Calu3 (cell line): ENCODE data around the gene RAC2. TPM values are rescaled to one million over a fixed set of nuclear protein-coding genes. Genes with fewer than 3 reads are reported as not detected.

Source experiments
- BruUV-seq: library from RNA; stranded (reverse); fragments of 400-500 nt; replicated peaks from 2 replicates; lab custom pipeline; 2021; lab: Mats Ljungman, UMichigan
- CTCF ChIA-PET: fragments of 300-600 bp; sonication (Branson Sonifier 250); formaldehyde crosslinking; loops from one replicate; lab custom pipeline; 2022; ENCODE audit warnings: antibody characterized with exemption; lab: Charles Lee
- DNase-seq: peaks from one replicate; pipeline ENCODE4 v3.0.0; 2022
- H3K27ac Mint-ChIP-seq: one replicate; pipeline ENCODE4 v1.8.0; 2022; ENCODE audit warnings: mixed read lengths; ENCODE audit not compliant: unreplicated experiment
- H3K27me3 Mint-ChIP-seq: one replicate; pipeline ENCODE4 v1.8.0; 2022; ENCODE audit warnings: mixed read lengths; ENCODE audit not compliant: unreplicated experiment
- H3K36me3 Mint-ChIP-seq: one replicate; pipeline ENCODE4 v1.8.0; 2022; ENCODE audit warnings: mild to moderate bottlenecking, moderate library complexity, mixed read lengths; ENCODE audit not compliant: insufficient read depth, unreplicated experiment
- H3K4me1 Mint-ChIP-seq: one replicate; pipeline ENCODE4 v1.8.0; 2022; ENCODE audit warnings: mild to moderate bottlenecking, low read depth, mixed read lengths; ENCODE audit not compliant: unreplicated experiment
- H3K4me3 Mint-ChIP-seq: one replicate; pipeline ENCODE4 v1.8.0; 2022; ENCODE audit warnings: mild to moderate bottlenecking, low read depth, moderate library complexity, mixed read lengths; ENCODE audit not compliant: unreplicated experiment
- H3K9me3 Mint-ChIP-seq: one replicate; pipeline ENCODE4 v1.8.0; 2022; ENCODE audit warnings: low read depth, mixed read lengths; ENCODE audit not compliant: unreplicated experiment
- CTCF ChIP-seq: fragments of 200-600 bp; IDR thresholded peaks from one replicate; pipeline ENCODE4 v1.8.0; 2022; ENCODE audit warnings: antibody characterized with exemption; ENCODE audit not compliant: unreplicated experiment
- intact Hi-C: fragments of 100-400 bp; cut with micrococcal nuclease; formaldehyde crosslinking; loops from one replicate; pipeline ENCODE4 v1.10.0; 2022; ENCODE audit not compliant: unreplicated experiment
- total RNA-seq: library from RNA; stranded (reverse); gene quantifications from 2 replicates; pipeline ENCODE4 v1.2.3, GENCODE V29; 2022

Gene RAC2
- total RNA-seq, 1 experiment from 2014 or later = 21.0 TPM

- intact Hi-C loops = no loop called here
- Mint-ChIP-seq H3K36me3 (no peaks in the 10 kb centered on the region), H3K4me3 (no peak overlapping the region), H3K4me1 (no peaks in the 10 kb centered on the region), H3K27ac (no peak overlapping the region), H3K27me3 (peaks cover 49% of the 10 kb centered on the region), H3K9me3 (no peaks in the 10 kb centered on the region)
- no peak for DNase-seq
- BruUV-seq = no TSS peak
- no peak for TF ChIP-seq CTCF
- CTCF ChIA-PET = interaction anchor here (0.6 kb wide), 1 partner anchor 73 kb away, joined by 4 read pairs; no protein-coding TSS in a partner anchor
These were observed 29.2 kb upstream of the RAC2 start for GRCh38 chr22:37273126-37273845.

GRCh38 chr22:37270928-37271650 lies 27.0 kb upstream of the RAC2 start:
- no peak for TF ChIP-seq CTCF
- BruUV-seq = no TSS peak
- Mint-ChIP-seq H3K27ac (no peak overlapping the region), H3K4me1 (peaks cover 17% of the 10 kb centered on the region), H3K4me3 (no peak overlapping the region), H3K36me3 (peaks cover 9% of the 10 kb centered on the region), H3K27me3 (peaks cover 39% of the 10 kb centered on the region), H3K9me3 (no peaks in the 10 kb centered on the region)
- CTCF ChIA-PET = no interaction called here
- DNase-seq = no peak
- intact Hi-C loops = no loop called here

- intact Hi-C loops = loop anchor here (5.0 kb wide), 1 partner anchor 187 kb away; no protein-coding TSS in a partner anchor
- Mint-ChIP-seq H3K27ac (no peak overlapping the region), H3K27me3 (peaks cover 34% of the 10 kb centered on the region), H3K4me1 (peaks cover 17% of the 10 kb centered on the region), H3K36me3 (peaks cover 9% of the 10 kb centered on the region), H3K4me3 (no peak overlapping the region), H3K9me3 (no peaks in the 10 kb centered on the region)
- BruUV-seq = no TSS peak
- DNase-seq = no peak
- CTCF ChIA-PET = interaction anchor here (0.6 kb wide), 1 partner anchor 62 kb away, joined by 5 read pairs; no protein-coding TSS in a partner anchor
- TF ChIP-seq CTCF = no peak
These were observed 26.0 kb upstream of the RAC2 start for GRCh38 chr22:37269936-37270678.

- peak overlapping the region; percentile 81 for H3K27ac Mint-ChIP-seq
- no peak for TF ChIP-seq CTCF
- H3K4me3 Mint-ChIP-seq = peak overlapping the region; percentile 70
- H3K36me3 Mint-ChIP-seq = peaks cover 9% of the 10 kb centered on the region
- peaks cover 17% of the 10 kb centered on the region for H3K4me1 Mint-ChIP-seq
- BruUV-seq = no TSS peak
- intact Hi-C loops = loop anchor here (5.0 kb wide), 1 partner anchor 189 kb away; no protein-coding TSS in a partner anchor
- CTCF ChIA-PET = interaction anchor here (0.6 to 0.7 kb wide), 2 partner anchors 189 to 409 kb away, joined by 3 read pairs; no protein-coding TSS in a partner anchor
- H3K9me3 Mint-ChIP-seq = no peaks in the 10 kb centered on the region
- DNase-seq = no peak
- peaks cover 30% of the 10 kb centered on the region for H3K27me3 Mint-ChIP-seq
These were observed 23.8 kb upstream of the RAC2 start for GRCh38 chr22:37267661-37268413.
